OCI-LY1 (cell line): ENCODE measurements around the gene SAC3D1.

ENCODE experiments used
- EZH2 ChIP-seq: fragments of 200-600 bp; sonication (generic), shearing (Covaris generic); IDR thresholded peaks from 2 replicates; pipeline ENCODE4 v1.8.0; 2017; ENCODE audit warnings: borderline replicate concordance, mixed run types, mild to moderate bottlenecking, antibody characterized with exemption, low read length, moderate library complexity, mixed read lengths
- TF ChIP-seq, protein P1 (sequence below): fragments of 200-600 bp; sonication (generic), shearing (Covaris generic); IDR thresholded peaks from 2 replicates; pipeline ENCODE4 v1.5.1; 2017; ENCODE audit warnings: mild to moderate bottlenecking, antibody characterized with exemption, low read length, moderate library complexity, mixed read lengths

DNA sequence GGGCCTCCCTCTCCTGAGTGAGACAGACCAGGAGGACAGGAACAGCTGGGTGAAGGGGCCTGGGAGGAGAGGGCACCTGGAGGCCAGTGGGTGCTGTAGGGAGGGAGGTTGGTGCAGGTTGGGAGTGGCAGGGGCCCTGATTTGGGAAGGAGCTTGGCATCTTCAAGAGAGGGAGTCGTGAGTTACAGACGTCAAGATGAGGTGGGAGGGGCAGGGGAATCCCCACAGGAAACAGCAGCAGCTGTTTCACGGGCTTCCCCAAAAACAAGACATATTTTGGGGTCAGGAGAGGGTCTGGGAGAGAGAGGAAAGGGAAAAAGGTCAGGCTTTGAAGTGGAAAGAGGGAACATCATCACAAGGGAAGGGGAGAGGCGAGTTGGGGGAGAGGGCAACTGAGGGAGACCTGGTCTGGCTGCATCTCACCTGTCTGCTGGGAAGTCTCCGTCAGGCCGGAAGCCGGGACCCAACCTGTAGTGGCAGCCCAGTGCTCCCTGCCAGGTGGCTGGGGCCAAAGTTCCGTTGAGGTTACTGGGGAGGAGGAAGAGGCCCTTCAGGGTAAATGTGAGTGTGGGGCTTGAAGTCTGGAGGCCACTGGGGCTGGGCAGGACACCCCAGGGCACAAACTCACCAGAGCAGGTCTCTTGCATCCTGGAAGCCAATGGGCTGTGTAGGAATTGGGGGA lies 13.0 kb downstream of the SAC3D1 start:
- TF ChIP-seq, protein P1, sequence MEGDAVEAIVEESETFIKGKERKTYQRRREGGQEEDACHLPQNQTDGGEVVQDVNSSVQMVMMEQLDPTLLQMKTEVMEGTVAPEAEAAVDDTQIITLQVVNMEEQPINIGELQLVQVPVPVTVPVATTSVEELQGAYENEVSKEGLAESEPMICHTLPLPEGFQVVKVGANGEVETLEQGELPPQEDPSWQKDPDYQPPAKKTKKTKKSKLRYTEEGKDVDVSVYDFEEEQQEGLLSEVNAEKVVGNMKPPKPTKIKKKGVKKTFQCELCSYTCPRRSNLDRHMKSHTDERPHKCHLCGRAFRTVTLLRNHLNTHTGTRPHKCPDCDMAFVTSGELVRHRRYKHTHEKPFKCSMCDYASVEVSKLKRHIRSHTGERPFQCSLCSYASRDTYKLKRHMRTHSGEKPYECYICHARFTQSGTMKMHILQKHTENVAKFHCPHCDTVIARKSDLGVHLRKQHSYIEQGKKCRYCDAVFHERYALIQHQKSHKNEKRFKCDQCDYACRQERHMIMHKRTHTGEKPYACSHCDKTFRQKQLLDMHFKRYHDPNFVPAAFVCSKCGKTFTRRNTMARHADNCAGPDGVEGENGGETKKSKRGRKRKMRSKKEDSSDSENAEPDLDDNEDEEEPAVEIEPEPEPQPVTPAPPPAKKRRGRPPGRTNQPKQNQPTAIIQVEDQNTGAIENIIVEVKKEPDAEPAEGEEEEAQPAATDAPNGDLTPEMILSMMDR: no peak
- no peak for TF ChIP-seq EZH2
